ENCODE data around the gene SPIRE2. TPM values are rescaled to one million over a fixed set of nuclear protein-coding genes. Genes with fewer than 3 reads are reported as not detected.

SPIRE2 gene
- total and polyA plus RNA-seq, 2 of the 13 experiments (the other 11 are each of a cell fraction or from before 2014, with no cell fraction given): 13.3 to 37.5 TPM

GRCh38 chr16:89873972-89874689 lies 45.9 kb downstream of the SPIRE2 start (continued):
- TF ChIP-seq ZNF260 (CRISPR knock-in tag; IDR thresholded peaks at IDR 0.05; ENCODE audit: borderline replicate concordance, low read depth): no peak
- no peak for TF ChIP-seq ZKSCAN1 (IDR thresholded peaks at IDR 0.05; ENCODE audit: low read length)
- no peak for TF ChIP-seq ZBTB7A (CRISPR knock-in tag; IDR thresholded peaks at IDR 0.05)
- TF ChIP-seq BRF2 (CRISPR knock-in tag; IDR thresholded peaks at IDR 0.05): no peak
- no peak for TF ChIP-seq CBX2 (IDR thresholded peaks at IDR 0.05; ENCODE audit: low read depth, low read length)
- TF ChIP-seq CBX2 (CRISPR knock-in tag; IDR thresholded peaks at IDR 0.05; ENCODE audit: low read depth): no peak
- TF ChIP-seq, protein P1, sequence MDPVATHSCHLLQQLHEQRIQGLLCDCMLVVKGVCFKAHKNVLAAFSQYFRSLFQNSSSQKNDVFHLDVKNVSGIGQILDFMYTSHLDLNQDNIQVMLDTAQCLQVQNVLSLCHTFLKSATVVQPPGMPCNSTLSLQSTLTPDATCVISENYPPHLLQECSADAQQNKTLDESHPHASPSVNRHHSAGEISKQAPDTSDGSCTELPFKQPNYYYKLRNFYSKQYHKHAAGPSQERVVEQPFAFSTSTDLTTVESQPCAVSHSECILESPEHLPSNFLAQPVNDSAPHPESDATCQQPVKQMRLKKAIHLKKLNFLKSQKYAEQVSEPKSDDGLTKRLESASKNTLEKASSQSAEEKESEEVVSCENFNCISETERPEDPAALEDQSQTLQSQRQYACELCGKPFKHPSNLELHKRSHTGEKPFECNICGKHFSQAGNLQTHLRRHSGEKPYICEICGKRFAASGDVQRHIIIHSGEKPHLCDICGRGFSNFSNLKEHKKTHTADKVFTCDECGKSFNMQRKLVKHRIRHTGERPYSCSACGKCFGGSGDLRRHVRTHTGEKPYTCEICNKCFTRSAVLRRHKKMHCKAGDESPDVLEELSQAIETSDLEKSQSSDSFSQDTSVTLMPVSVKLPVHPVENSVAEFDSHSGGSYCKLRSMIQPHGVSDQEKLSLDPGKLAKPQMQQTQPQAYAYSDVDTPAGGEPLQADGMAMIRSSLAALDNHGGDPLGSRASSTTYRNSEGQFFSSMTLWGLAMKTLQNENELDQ (CRISPR knock-in tag; IDR thresholded peaks at IDR 0.05; ENCODE audit: borderline replicate concordance): 0 out of 2 replicates have a peak, but pooled peaks have one; percentile 21
- peak; percentile 51; the same call in 1 of the 2 replicates for TF ChIP-seq ZNF749 (CRISPR knock-in tag; IDR thresholded peaks at IDR 0.05; ENCODE audit: borderline replicate concordance)
- no peak; the same call in 1 of the 2 replicates for TF ChIP-seq ZMYM4 (CRISPR knock-in tag; IDR thresholded peaks at IDR 0.05)
- TF ChIP-seq, protein P2, sequence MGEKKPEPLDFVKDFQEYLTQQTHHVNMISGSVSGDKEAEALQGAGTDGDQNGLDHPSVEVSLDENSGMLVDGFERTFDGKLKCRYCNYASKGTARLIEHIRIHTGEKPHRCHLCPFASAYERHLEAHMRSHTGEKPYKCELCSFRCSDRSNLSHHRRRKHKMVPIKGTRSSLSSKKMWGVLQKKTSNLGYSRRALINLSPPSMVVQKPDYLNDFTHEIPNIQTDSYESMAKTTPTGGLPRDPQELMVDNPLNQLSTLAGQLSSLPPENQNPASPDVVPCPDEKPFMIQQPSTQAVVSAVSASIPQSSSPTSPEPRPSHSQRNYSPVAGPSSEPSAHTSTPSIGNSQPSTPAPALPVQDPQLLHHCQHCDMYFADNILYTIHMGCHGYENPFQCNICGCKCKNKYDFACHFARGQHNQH (CRISPR knock-in tag; IDR thresholded peaks at IDR 0.05): no peak
- TF ChIP-seq ARID5B (CRISPR knock-in tag; IDR thresholded peaks at IDR 0.05): no peak; the same call in 1 of the 2 replicates
- no peak for TF ChIP-seq ZNF18 (CRISPR knock-in tag; IDR thresholded peaks at IDR 0.05; ENCODE audit: insufficient replicate concordance)
- peak; percentile 88 for TF ChIP-seq AKAP8 (CRISPR knock-in tag; IDR thresholded peaks at IDR 0.05)
- no peak for TF ChIP-seq ZSCAN20 (CRISPR knock-in tag; IDR thresholded peaks at IDR 0.05; ENCODE audit: borderline replicate concordance)
- no peak for TF ChIP-seq ZNF660 (CRISPR knock-in tag; IDR thresholded peaks at IDR 0.05; ENCODE audit: borderline replicate concordance, low read depth)
- TF ChIP-seq ZNF597 (CRISPR knock-in tag; IDR thresholded peaks at IDR 0.05): no peak
- no peak for TF ChIP-seq KMT2B (CRISPR knock-in tag; IDR thresholded peaks at IDR 0.05)

Measured in HepG2 (cell line).